Muscle of back (tissue), 11 donors: Measurements from ENCODE around the gene SPON1. TPM values are rescaled to one million over a fixed set of nuclear protein-coding genes. Genes with fewer than 3 reads are reported as not detected.
"Not testable (repeated sequence)": the region's sequence is repeated elsewhere in the genome, so short reads cannot be mapped to it uniquely, and the experiment has no call there.

ENCODE experiments used
- DNase-seq, 3 donors: peaks; one replicate each; pipeline versions ENCODE4 v3.0.0 to v3.0.0-alpha.2; 2013
- polyA plus RNA-seq, 10 donors: library from polyadenylated mRNA; unstranded; fragments of 120-200 nt; gene quantifications; one replicate each; pipeline ENCODE4 v1.2.1, GENCODE V29; 2013; ENCODE audit not compliant: insufficient read length in 10 of 10

The SPON1 gene
- polyA plus RNA-seq, 10 donors = 17.0 to 39.1 (median 22.6) TPM

GRCh38 chr11:14029971-14030920 lies 67.7 kb downstream of the SPON1 start:
- peak; percentile 35 to 71 (median 50) for DNase-seq

GRCh38 chr11:14035526-14035925 lies 73.0 kb downstream of the SPON1 start:
- not testable (repeated sequence) for DNase-seq

GRCh38 chr11:14036469-14036868 lies 73.9 kb downstream of the SPON1 start:
- DNase-seq = no peak

GRCh38 chr11:14041040-14041439 lies 78.5 kb downstream of the SPON1 start:
- DNase-seq = no peak

- DNase-seq = no peak
Measured at GRCh38 chr11:14041565-14041964, 79.0 kb downstream of the SPON1 start.

GRCh38 chr11:14042686-14043465 lies 80.4 kb downstream of the SPON1 start:
- DNase-seq = no peak

- peak in 1 of 3 donors; percentile 33 for DNase-seq
Measured at GRCh38 chr11:14044916-14045315, 82.4 kb downstream of the SPON1 start.

- DNase-seq = no peak
Measured at GRCh38 chr11:14045417-14045816, 82.9 kb downstream of the SPON1 start.

- DNase-seq = no peak
Measured at GRCh38 chr11:14052198-14052597, 89.7 kb downstream of the SPON1 start.

- peak; percentile 40 to 74 (median 69) for DNase-seq
Measured at GRCh38 chr11:14054116-14055107, 91.9 kb downstream of the SPON1 start.

GRCh38 chr11:14055936-14056335 lies 93.4 kb downstream of the SPON1 start:
- DNase-seq = no peak

- DNase-seq = no peak
Measured at GRCh38 chr11:14058061-14058460, 95.5 kb downstream of the SPON1 start.

- peak; percentile 16 to 67 (median 61) for DNase-seq
Measured at GRCh38 chr11:14059491-14059890, 97.0 kb downstream of the SPON1 start.

- DNase-seq = no peak
Measured at GRCh38 chr11:14061721-14062120, 99.2 kb downstream of the SPON1 start.

- no peak for DNase-seq
Measured at GRCh38 chr11:14065141-14065540, 102.6 kb downstream of the SPON1 start.

- DNase-seq = no peak
Measured at GRCh38 chr11:14065681-14066080, 103.2 kb downstream of the SPON1 start.

- no peak for DNase-seq
Measured at GRCh38 chr11:14067686-14068085, 105.2 kb downstream of the SPON1 start.

GRCh38 chr11:14070896-14071295 lies 108.4 kb downstream of the SPON1 start:
- peak in 1 of 3 donors; percentile 55 for DNase-seq

GRCh38 chr11:14073849-14074476 lies 111.4 kb downstream of the SPON1 start:
- peak; percentile 70 to 91 (median 79) for DNase-seq

- DNase-seq = no peak
Measured at GRCh38 chr11:14075118-14076078, 112.9 kb downstream of the SPON1 start.
